ENCODE results near the gene CBFA2T3. TPM values are rescaled to one million over a fixed set of nuclear protein-coding genes. Genes with fewer than 3 reads are reported as not detected.
A peak's percentile ranks its signal among the peaks of the same experiment; 100 is the strongest.

The CBFA2T3 gene
- total and polyA plus RNA-seq, 2 of the 8 experiments (the other 6 are each of a cell fraction or from before 2014, with no cell fraction given), result 0.51 to 1.3 TPM

- Histone ChIP-seq H3K36me3 (ENCODE audit: control insufficient read depth in 2 of 4, insufficient read depth in 4 of 4, low read length in 3 of 4) (no peaks in the 10 kb centered on the region), H2BK120ac (replicated peaks; ENCODE audit: low read depth, low read length) (no peak overlapping the region), H3K9me3 (ENCODE audit: insufficient read depth in 2 of 2, low read depth in 1 of 2, low read length in 1 of 2) (peaks cover 13 to 20% of the 10 kb centered on the region in 2 experiments), H2BK15ac (ENCODE audit: low read length) (0 out of 2 replicates have a peak overlapping the region, but pooled peaks have one; percentile 8), H3K27me3 (replicated peaks in 1 of 4; ENCODE audit: control insufficient read depth in 3 of 4, extremely low read depth in 1 of 4, insufficient read depth in 3 of 4, low read length in 3 of 4) (no peaks in the 10 kb centered on the region; a peak in 1 of 7 replicates), H3K4me2 (ENCODE audit: insufficient read depth in 1 of 2, low read depth in 2 of 2, low read length in 2 of 2) (no peak overlapping the region), H4K20me1 (replicated peaks in 1 of 2; ENCODE audit: control insufficient read depth in 1 of 2, insufficient read depth in 2 of 2, low read length in 2 of 2) (no peaks in the 10 kb centered on the region), H4K5ac (ENCODE audit: insufficient read length, low read depth, low read length) (no peak overlapping the region), H2BK5ac (ENCODE audit: low read depth, low read length) (no peak overlapping the region), H3K27ac (ENCODE audit: low read depth, low read length) (no peak overlapping the region; the same call in 1 of the 2 replicates), H3K18ac (ENCODE audit: extremely low read depth, low read length) (no peak overlapping the region), H3K79me2 (ENCODE audit: control insufficient read depth in 1 of 2, insufficient read depth in 2 of 2, low read length in 2 of 2) (no peaks in the 10 kb centered on the region), H4K8ac (ENCODE audit: extremely low read depth, insufficient read depth, low read length) (no peak overlapping the region), H2AFZ (ENCODE audit: low read length) (peak overlapping the region; percentile 52; the same call in 1 of the 2 replicates), H2BK20ac (ENCODE audit: low read length) (no peak overlapping the region), H3K9ac (replicated peaks in 1 of 4; ENCODE audit: extremely low read depth in 1 of 4, low read depth in 3 of 4, low read length in 3 of 4) (no peak overlapping the region), H3K14ac (ENCODE audit: insufficient read length) (no peak overlapping the region), H3K4me1 (replicated peaks in 1 of 4; ENCODE audit: control insufficient read depth in 3 of 4, insufficient read depth in 4 of 4, low read length in 3 of 4) (peaks cover 0 to 14% (median 11%) of the 10 kb centered on the region in 4 experiments; a peak in 6 of 7 replicates), H2BK12ac (ENCODE audit: low read depth, low read length) (peak overlapping the region; percentile 84), H2AK5ac (ENCODE audit: low read depth, low read length) (no peak overlapping the region), H3K4me3 (ENCODE audit: extremely low read depth in 1 of 4, insufficient read depth in 2 of 4, low read depth in 3 of 4, low read length in 4 of 4) (no peak overlapping the region), H4K91ac (replicated peaks; ENCODE audit: insufficient read length, low read length) (peak overlapping the region; percentile 44), H3K56ac (replicated peaks; ENCODE audit: insufficient read length, low read depth, low read length) (no peak overlapping the region), H3K4ac (replicated peaks; ENCODE audit: insufficient read length, low read depth, low read length) (no peak overlapping the region), H3K23me2 (ENCODE audit: low read depth, low read length) (no peaks in the 10 kb centered on the region), H3K23ac (ENCODE audit: insufficient read length) (no peak overlapping the region), H3K79me1 (ENCODE audit: low read depth, low read length) (no peaks in the 10 kb centered on the region)
- DNase-seq (ENCODE audit: low read depth in 1 of 2, low spot score in 2 of 2), result no peak
- POLR2A ChIA-PET (ENCODE audit: partially characterized antibody), result no interaction called here
- 87% methylated on average over 12 of the region's 12 CpGs; no CpG with 5 or more reads in 1 of the 2 experiments for WGBS, 2 experiments (ENCODE audit: extremely low coverage in 1 of 2, insufficient coverage in 1 of 2, insufficient read length in 1 of 2, insufficient replicate concordance in 2 of 2, low coverage in 1 of 2, low lambda C conversion rate in 2 of 2, missing lambda C conversion rate in 1 of 2)
- no peak for FAIRE-seq
- TF ChIP-seq TCF12 (IDR thresholded peaks at IDR 0.05; ENCODE audit: low read depth, low read length) (no peak), CHD2 (IDR thresholded peaks at IDR 0.05; ENCODE audit: low read length) (no peak), CREB1 (IDR thresholded peaks at IDR 0.05) (no peak), SP4 (IDR thresholded peaks at IDR 0.05; ENCODE audit: low read length) (no peak)
- CTCF ChIA-PET (ENCODE audit: partially characterized antibody), result no interaction called here
Observed at GRCh38 chr16:88994695-88995094, 17.7 kb upstream of the CBFA2T3 start.
